H1 (cell line): Measurements from ENCODE around the gene SENP3.

Experiments used
- ATF3 ChIP-seq: IDR thresholded peaks from 2 replicates; pipeline ENCODE4 v1.6.1; 2011; ENCODE audit warnings: low read depth, mild to moderate bottlenecking, low read length; ENCODE audit not compliant: insufficient read depth
- CBX5 ChIP-seq: fragments of 300-800, 300-1000 bp; sonication (generic); IDR thresholded peaks from 2 replicates; pipeline ENCODE4 v1.7.1; 2016; ENCODE audit warnings: antibody characterized with exemption, low read length, low read depth
- CEBPB ChIP-seq: IDR thresholded peaks from 2 replicates; pipeline ENCODE4 v1.6.1; 2012; ENCODE audit warnings: low read depth, low read length
- CTCF ChIP-seq, 3 experiments: IDR thresholded peaks; 1 replicate in 2 of 3; 2 replicates in 1 of 3; pipeline versions ENCODE4 v1.5.1 to v1.6.1; 2011; ENCODE audit warnings: low read length in 3 of 3, mild to moderate bottlenecking in 3 of 3, inconsistent platforms in 2 of 3, low read depth in 1 of 3, moderate library complexity in 1 of 3; ENCODE audit not compliant: insufficient read depth in 1 of 3; ENCODE audit errors: control extremely low read depth in 1 of 3
- EP300 ChIP-seq, 2 experiments: IDR thresholded peaks; 1 replicate in 1 of 2; 2 replicates in 1 of 2; pipeline ENCODE4 v1.6.1; 2011 to 2012; ENCODE audit warnings: low read depth in 2 of 2, low read length in 2 of 2, mild to moderate bottlenecking in 2 of 2, borderline replicate concordance in 1 of 2, inconsistent platforms in 1 of 2, moderate library complexity in 1 of 2
- POLR2AphosphoS5 ChIP-seq: IDR thresholded peaks from 2 replicates; pipeline ENCODE4 v1.6.1; 2011; ENCODE audit warnings: low read depth, low read length
- SIN3A ChIP-seq, 2 experiments: IDR thresholded peaks in 1 of 2; conservative IDR thresholded peaks in 1 of 2; 2 replicates each; pipeline ENCODE4 v1.6.1; 2011 to 2012; ENCODE audit warnings: low read length in 2 of 2, improper control_type of control experiment in 1 of 2, low read depth in 1 of 2, mild to moderate bottlenecking in 1 of 2
- TAF1 ChIP-seq: IDR thresholded peaks from 2 replicates; pipeline ENCODE4 v1.6.1; 2011; ENCODE audit warnings: mild to moderate bottlenecking, low read depth, low read length
- USF2 ChIP-seq: IDR thresholded peaks from 2 replicates; pipeline ENCODE4 v1.6.1; 2011; ENCODE audit warnings: low read length, improper control_type of control experiment

GRCh38 chr17:7572588-7573323, 11.0 kb downstream of the SENP3 start:
- no peak for TF ChIP-seq CTCF (IDR thresholded peaks at IDR 0.05; ENCODE audit: control extremely low read depth in 1 of 3, insufficient read depth in 1 of 3, low read depth in 1 of 3, low read length in 3 of 3)
- TF ChIP-seq EP300 (IDR thresholded peaks at IDR 0.05; ENCODE audit: borderline replicate concordance in 1 of 2, low read depth in 2 of 2, low read length in 2 of 2), result no peak
- no peak for TF ChIP-seq USF2
- no peak for TF ChIP-seq ATF3
- peak; percentile 99 for TF ChIP-seq TAF1
- TF ChIP-seq SIN3A (conservative IDR thresholded peaks at IDR 0.05 in 1 of 2, IDR thresholded peaks at IDR 0.05 in 1 of 2; ENCODE audit: low read depth in 1 of 2, low read length in 2 of 2), result peak in 1 of 2 experiments; percentile 65; a peak in 1 of 4 replicates
- peak; percentile 97 for TF ChIP-seq POLR2AphosphoS5
- TF ChIP-seq CBX5, result no peak
- TF ChIP-seq CEBPB, result no peak
